T-helper 2 cell treated with Interferon-gamma antibody and Interleukin-4, amounts not matched to agents 100 ng/mL and 5 ng/mL, for 36 hours (primary cell): ENCODE measurements around the gene IVNS1ABP. TPM values are rescaled to one million over a fixed set of nuclear protein-coding genes. Genes with fewer than 3 reads are reported as not detected.

Experiments
- intact Hi-C: fragments of 100-400 bp; cut with micrococcal nuclease; formaldehyde crosslinking; loops from one replicate; pipeline ENCODE4 v1.15.1; 2023
- total RNA-seq: library from RNA; stranded (reverse); gene quantifications from 2 replicates; pipeline ENCODE4 v1.2.3, GENCODE V29; 2022

The IVNS1ABP gene
- total RNA-seq, 1 donor from 2014 or later, result 97.8 TPM

- intact Hi-C loops, result no loop called here
Observed at GRCh38 chr1:185295091-185295490, 22.0 kb downstream of the IVNS1ABP start.

GRCh38 chr1:185293967-185294542, 23.0 kb downstream of the IVNS1ABP start:
- intact Hi-C loops, result no loop called here

- intact Hi-C loops, result no loop called here
Observed at GRCh38 chr1:185292237-185292636, 24.8 kb downstream of the IVNS1ABP start.

- intact Hi-C loops, result no loop called here
Observed at GRCh38 chr1:185291652-185292051, 25.4 kb downstream of the IVNS1ABP start.

GRCh38 chr1:185291159-185291558, 25.9 kb downstream of the IVNS1ABP start:
- intact Hi-C loops, result no loop called here

GRCh38 chr1:185289880-185290279, 27.2 kb downstream of the IVNS1ABP start:
- intact Hi-C loops, result no loop called here

GRCh38 chr1:185288435-185288834, 28.6 kb downstream of the IVNS1ABP start:
- intact Hi-C loops, result no loop called here

GRCh38 chr1:185287451-185287850, 29.6 kb downstream of the IVNS1ABP start:
- intact Hi-C loops, result no loop called here

GRCh38 chr1:185284533-185285276, 32.3 kb downstream of the IVNS1ABP start:
- intact Hi-C loops, result loop anchor here (5.0 kb wide), 1 partner anchor 47 kb away; no protein-coding TSS in a partner anchor

- intact Hi-C loops, result loop anchor here (5.0 kb wide), 1 partner anchor 47 kb away; no protein-coding TSS in a partner anchor
Observed at GRCh38 chr1:185284116-185284515, 32.9 kb downstream of the IVNS1ABP start.

- intact Hi-C loops, result loop anchor here (5.0 kb wide), 1 partner anchor 44 kb away; no protein-coding TSS in a partner anchor
Observed at GRCh38 chr1:185281245-185281644, 35.8 kb downstream of the IVNS1ABP start.

- intact Hi-C loops, result loop anchor here (5.0 kb wide), 1 partner anchor 43 kb away; no protein-coding TSS in a partner anchor
Observed at GRCh38 chr1:185280589-185280988, 36.5 kb downstream of the IVNS1ABP start.

GRCh38 chr1:185279571-185279970, 37.5 kb downstream of the IVNS1ABP start:
- intact Hi-C loops, result no loop called here

GRCh38 chr1:185271921-185272320, 45.1 kb downstream of the IVNS1ABP start:
- intact Hi-C loops, result no loop called here

- intact Hi-C loops, result no loop called here
Observed at GRCh38 chr1:185268352-185268751, 48.7 kb downstream of the IVNS1ABP start.

GRCh38 chr1:185267701-185268100, 49.3 kb downstream of the IVNS1ABP start:
- intact Hi-C loops, result no loop called here

GRCh38 chr1:185267301-185267700, 49.7 kb downstream of the IVNS1ABP start:
- intact Hi-C loops, result no loop called here

GRCh38 chr1:185265314-185265713, 51.7 kb downstream of the IVNS1ABP start:
- intact Hi-C loops, result no loop called here

GRCh38 chr1:185263780-185264179, 53.3 kb downstream of the IVNS1ABP start:
- intact Hi-C loops, result no loop called here

- intact Hi-C loops, result no loop called here
Observed at GRCh38 chr1:185263292-185263691, 53.8 kb downstream of the IVNS1ABP start.

- intact Hi-C loops, result no loop called here
Observed at GRCh38 chr1:185262151-185262550, 54.9 kb downstream of the IVNS1ABP start.

- intact Hi-C loops, result no loop called here
Observed at GRCh38 chr1:185260611-185261010, 56.4 kb downstream of the IVNS1ABP start.

GRCh38 chr1:185258676-185259075, 58.4 kb downstream of the IVNS1ABP start:
- intact Hi-C loops, result loop anchor here (2.0 kb wide), 1 partner anchor 58 kb away; the partner anchor contains the start of gene IVNS1ABP
